Naive B cell (primary cell): ENCODE results near the gene FGD5. TPM values are rescaled to one million over a fixed set of nuclear protein-coding genes. Genes with fewer than 3 reads are reported as not detected.
A peak's percentile ranks its signal among the peaks of the same experiment; 100 is the strongest.
"Not testable (repeated sequence)": the region's sequence is repeated elsewhere in the genome, so short reads cannot be mapped to it uniquely, and the experiment has no call there.

Experiments used
- ATAC-seq, 2 donors: fragments of 150-1000 bp; cut with Tn5 transposase; 2 replicates each; pipeline ENCODE4 v1.10.0; 2021; ENCODE audit warnings: low read depth in 2 of 2, mild to moderate bottlenecking in 2 of 2, moderate library complexity in 2 of 2
- DNase-seq: peaks from one replicate; pipeline ENCODE4 v3.0.0; 2022
- H3K27ac Mint-ChIP-seq, 6 donors: one replicate each; pipeline ENCODE4 v1.8.0; 2020 to 2022; ENCODE audit warnings: mild to moderate bottlenecking in 6 of 6, mixed read lengths in 6 of 6, moderate library complexity in 5 of 6, inconsistent platforms in 2 of 6
- H3K27me3 Mint-ChIP-seq, 3 donors: one replicate each; pipeline ENCODE4 v1.8.0; 2021 to 2022; ENCODE audit warnings: mixed read lengths in 3 of 3, mild to moderate bottlenecking in 1 of 3
- H3K36me3 Mint-ChIP-seq, 2 donors: one replicate each; pipeline ENCODE4 v1.8.0; 2020 to 2022; ENCODE audit warnings: mixed read lengths in 2 of 2, inconsistent platforms in 1 of 2, mild to moderate bottlenecking in 1 of 2
- H3K4me1 Mint-ChIP-seq, 3 donors: one replicate each; pipeline ENCODE4 v1.8.0; 2020 to 2022; ENCODE audit warnings: mixed read lengths in 3 of 3, inconsistent platforms in 1 of 3, mild to moderate bottlenecking in 1 of 3, moderate library complexity in 1 of 3
- H3K4me3 Mint-ChIP-seq, 8 donors: one replicate each; pipeline ENCODE4 v1.8.0; 2020 to 2022; ENCODE audit warnings: mild to moderate bottlenecking in 8 of 8, mixed read lengths in 8 of 8, moderate library complexity in 8 of 8, inconsistent platforms in 2 of 8
- H3K9me3 Mint-ChIP-seq, 7 donors: one replicate each; pipeline ENCODE4 v1.8.0; 2020 to 2022; ENCODE audit warnings: mixed read lengths in 7 of 7, mild to moderate bottlenecking in 5 of 7, inconsistent platforms in 2 of 7, moderate library complexity in 1 of 7
- polyA plus RNA-seq, 6 donors: library from polyadenylated mRNA; unstranded; fragments of 300-500 nt; fragmentation: Illumina TruSeq; gene quantifications; one replicate each; pipeline ENCODE4 v1.2.3, GENCODE V29; 2021; ENCODE audit warnings: low read depth in 6 of 6

The FGD5 gene
- polyA plus RNA-seq, 6 donors from 2014 or later: 0.07 TPM; not detected in 5

GRCh38 chr3:14897266-14897665 lies 78.5 kb downstream of the FGD5 start:
- Mint-ChIP-seq H3K27ac (no peak overlapping the region), H3K27me3 (peaks cover 29 to 50% (median 46%) of the 10 kb centered on the region in 3 donors), H3K4me1 (no peaks in the 10 kb centered on the region), H3K9me3 (peaks cover 0 to 4% (median 0%) of the 10 kb centered on the region in 7 donors), H3K4me3 (no peak overlapping the region), H3K36me3 (peaks cover 0 to 8% of the 10 kb centered on the region in 2 donors)
- ATAC-seq (no peak), DNase-seq (no peak)

- Mint-ChIP-seq H3K27me3 (peaks cover 29 to 47% (median 46%) of the 10 kb centered on the region in 3 donors), H3K27ac (no peak overlapping the region), H3K36me3 (peaks cover 0 to 8% of the 10 kb centered on the region in 2 donors), H3K4me3 (no peak overlapping the region), H3K4me1 (no peaks in the 10 kb centered on the region), H3K9me3 (peaks cover 0 to 4% (median 0%) of the 10 kb centered on the region in 7 donors)
- no peak for ATAC-seq
- no peak for DNase-seq
Observed at GRCh38 chr3:14898929-14899328, 80.2 kb downstream of the FGD5 start.

GRCh38 chr3:14899993-14900618 lies 81.3 kb downstream of the FGD5 start:
- Mint-ChIP-seq H3K27ac (no peak overlapping the region), H3K27me3 (peaks cover 24 to 43% (median 42%) of the 10 kb centered on the region in 3 donors), H3K36me3 (peaks cover 0 to 6% of the 10 kb centered on the region in 2 donors), H3K4me3 (peak overlapping the region in 1 of 8 donors; percentile 14), H3K4me1 (no peaks in the 10 kb centered on the region), H3K9me3 (peaks cover under 1 to 5% (median 3%) of the 10 kb centered on the region in 7 donors)
- ATAC-seq: no peak
- no peak for DNase-seq

GRCh38 chr3:14900881-14901873 lies 82.4 kb downstream of the FGD5 start:
- peaks cover 17 to 48% (median 39%) of the 10 kb centered on the region in 3 donors for H3K27me3 Mint-ChIP-seq
- DNase-seq (no peak), ATAC-seq (no peak)
- peak overlapping the region in 1 of 6 donors; percentile 63 for H3K27ac Mint-ChIP-seq
- H3K4me1 Mint-ChIP-seq: no peaks in the 10 kb centered on the region
- no peak overlapping the region for H3K4me3 Mint-ChIP-seq
- peaks cover 2 to 14% (median 9%) of the 10 kb centered on the region in 7 donors for H3K9me3 Mint-ChIP-seq
- H3K36me3 Mint-ChIP-seq: peaks cover 0 to 13% of the 10 kb centered on the region in 2 donors

- peaks cover 0 to 13% of the 10 kb centered on the region in 2 donors for H3K36me3 Mint-ChIP-seq
- no peak overlapping the region for H3K27ac Mint-ChIP-seq
- H3K27me3 Mint-ChIP-seq: peaks cover 12 to 51% (median 45%) of the 10 kb centered on the region in 3 donors
- H3K4me1 Mint-ChIP-seq: no peaks in the 10 kb centered on the region
- no peak overlapping the region for H3K4me3 Mint-ChIP-seq
- no peak for ATAC-seq
- no peak for DNase-seq
- peaks cover 5 to 17% (median 9%) of the 10 kb centered on the region in 7 donors for H3K9me3 Mint-ChIP-seq
Observed at GRCh38 chr3:14902719-14903118, 84.0 kb downstream of the FGD5 start.

GRCh38 chr3:14903501-14903900 lies 84.7 kb downstream of the FGD5 start:
- ATAC-seq, H3K4me3 Mint-ChIP-seq, H3K27ac Mint-ChIP-seq, H3K4me1 Mint-ChIP-seq, DNase-seq: not testable (repeated sequence)
- Mint-ChIP-seq H3K9me3 (peaks cover 5 to 17% (median 9%) of the 10 kb centered on the region in 7 donors), H3K36me3 (peaks cover 0 to 13% of the 10 kb centered on the region in 2 donors), H3K27me3 (peaks cover 6 to 43% (median 38%) of the 10 kb centered on the region in 3 donors)

GRCh38 chr3:14905055-14905657 lies 86.4 kb downstream of the FGD5 start:
- Mint-ChIP-seq H3K27me3 (peaks cover 4 to 26% (median 23%) of the 10 kb centered on the region in 3 donors), H3K9me3 (peaks cover 5 to 17% (median 9%) of the 10 kb centered on the region in 7 donors), H3K36me3 (peaks cover 0 to 13% of the 10 kb centered on the region in 2 donors), H3K4me1 (no peaks in the 10 kb centered on the region), H3K27ac (no peak overlapping the region), H3K4me3 (no peak overlapping the region)
- DNase-seq (no peak), ATAC-seq (no peak)

- H3K36me3 Mint-ChIP-seq: peaks cover 0 to 13% of the 10 kb centered on the region in 2 donors
Observed at GRCh38 chr3:14906355-14906971, 87.7 kb downstream of the FGD5 start.

GRCh38 chr3:14907043-14907966 lies 88.5 kb downstream of the FGD5 start:
- Mint-ChIP-seq H3K4me1 (no peaks in the 10 kb centered on the region), H3K27ac (no peak overlapping the region), H3K27me3 (peaks cover 4 to 41% (median 40%) of the 10 kb centered on the region in 3 donors), H3K36me3 (peaks cover 0 to 13% of the 10 kb centered on the region in 2 donors), H3K9me3 (peaks cover 5 to 17% (median 9%) of the 10 kb centered on the region in 7 donors), H3K4me3 (no peak overlapping the region)
- DNase-seq (no peak), ATAC-seq (no peak)

More at GRCh38 chr3:14906355-14906971, 87.7 kb downstream of the FGD5 start:
- Mint-ChIP-seq H3K9me3 (peaks cover 5 to 17% (median 9%) of the 10 kb centered on the region in 7 donors), H3K27ac (no peak overlapping the region), H3K4me3 (no peak overlapping the region), H3K27me3 (peaks cover 4 to 33% (median 32%) of the 10 kb centered on the region in 3 donors), H3K4me1 (no peaks in the 10 kb centered on the region)
- ATAC-seq (no peak), DNase-seq (no peak)

GRCh38 chr3:14909250-14909649 lies 90.5 kb downstream of the FGD5 start:
- H3K4me3 Mint-ChIP-seq: no peak overlapping the region
- H3K27me3 Mint-ChIP-seq: peaks cover 8 to 52% (median 51%) of the 10 kb centered on the region in 3 donors
- H3K27ac Mint-ChIP-seq: no peak overlapping the region
- DNase-seq: no peak
- H3K4me1 Mint-ChIP-seq: no peaks in the 10 kb centered on the region
- peaks cover 0 to 13% of the 10 kb centered on the region in 2 donors for H3K36me3 Mint-ChIP-seq
- peaks cover 5 to 17% (median 8%) of the 10 kb centered on the region in 7 donors for H3K9me3 Mint-ChIP-seq
- no peak for ATAC-seq

GRCh38 chr3:14911651-14912050 lies 92.9 kb downstream of the FGD5 start:
- Mint-ChIP-seq H3K36me3 (no peaks in the 10 kb centered on the region), H3K27ac (peak overlapping the region in 2 of 6 donors; percentile 28 to 83), H3K4me3 (no peak overlapping the region), H3K9me3 (peaks cover 0 to 3% (median 0%) of the 10 kb centered on the region in 7 donors), H3K4me1 (no peaks in the 10 kb centered on the region), H3K27me3 (peaks cover 8 to 42% (median 33%) of the 10 kb centered on the region in 3 donors)
- ATAC-seq (no peak), DNase-seq (no peak)
